ENCODE results near the gene HIVEP3.

DNA sequence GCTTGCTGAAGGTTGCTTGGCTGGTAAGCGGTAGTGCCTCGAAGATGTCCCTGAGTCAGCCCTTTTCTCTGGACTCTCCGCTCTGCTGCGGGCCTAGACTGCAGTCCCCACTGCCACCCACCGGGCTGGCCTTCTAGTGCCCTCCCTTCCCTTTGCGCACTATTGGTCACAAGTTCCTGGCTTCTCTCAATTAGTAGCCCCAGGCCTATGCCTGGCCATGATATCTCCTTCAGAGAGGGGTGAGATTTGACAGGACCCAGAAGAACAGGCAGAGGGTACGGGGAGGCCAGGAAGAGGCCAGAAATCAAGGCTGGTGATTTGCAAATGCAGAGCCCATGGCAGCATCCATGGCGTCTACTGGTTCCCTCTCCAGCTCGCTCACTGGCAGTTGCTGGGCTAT, 207.7 kb downstream of the HIVEP3 start:
- TF ChIP-seq, protein P1, sequence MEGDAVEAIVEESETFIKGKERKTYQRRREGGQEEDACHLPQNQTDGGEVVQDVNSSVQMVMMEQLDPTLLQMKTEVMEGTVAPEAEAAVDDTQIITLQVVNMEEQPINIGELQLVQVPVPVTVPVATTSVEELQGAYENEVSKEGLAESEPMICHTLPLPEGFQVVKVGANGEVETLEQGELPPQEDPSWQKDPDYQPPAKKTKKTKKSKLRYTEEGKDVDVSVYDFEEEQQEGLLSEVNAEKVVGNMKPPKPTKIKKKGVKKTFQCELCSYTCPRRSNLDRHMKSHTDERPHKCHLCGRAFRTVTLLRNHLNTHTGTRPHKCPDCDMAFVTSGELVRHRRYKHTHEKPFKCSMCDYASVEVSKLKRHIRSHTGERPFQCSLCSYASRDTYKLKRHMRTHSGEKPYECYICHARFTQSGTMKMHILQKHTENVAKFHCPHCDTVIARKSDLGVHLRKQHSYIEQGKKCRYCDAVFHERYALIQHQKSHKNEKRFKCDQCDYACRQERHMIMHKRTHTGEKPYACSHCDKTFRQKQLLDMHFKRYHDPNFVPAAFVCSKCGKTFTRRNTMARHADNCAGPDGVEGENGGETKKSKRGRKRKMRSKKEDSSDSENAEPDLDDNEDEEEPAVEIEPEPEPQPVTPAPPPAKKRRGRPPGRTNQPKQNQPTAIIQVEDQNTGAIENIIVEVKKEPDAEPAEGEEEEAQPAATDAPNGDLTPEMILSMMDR (IDR thresholded peaks at IDR 0.05): no peak
- no peak for TF ChIP-seq POLR2A (IDR thresholded peaks at IDR 0.05)

Measured in esophagus squamous epithelium (tissue), 4 donors.